OCI-LY7 (cell line): ENCODE data around the gene ARHGAP40. TPM values are rescaled to one million over a fixed set of nuclear protein-coding genes. Genes with fewer than 3 reads are reported as not detected.

Experiments
- BruUV-seq: library from RNA; stranded (reverse); fragments of 400-500 nt; replicated peaks from 2 replicates; lab custom pipeline; 2021; lab: Mats Ljungman, UMichigan
- CTCF ChIA-PET: fragments of 300-600 bp; sonication (Branson Sonifier 250); formaldehyde crosslinking; loops from one replicate; lab custom pipeline; 2022; ENCODE audit warnings: antibody characterized with exemption; ENCODE audit not compliant: unreplicated experiment; lab: Charles Lee
- POLR2A ChIA-PET: fragments of 300-600 bp; sonication (Branson Sonifier 250); formaldehyde crosslinking; loops from one replicate; lab custom pipeline; 2022; ENCODE audit warnings: antibody characterized with exemption; lab: Charles Lee
- DNase-seq: peaks from one replicate; pipeline ENCODE4 v3.0.0-alpha.2; 2015; ENCODE audit warnings: low spot score
- H2AFZ ChIP-seq: fragments of 200-600 bp; sonication (generic), shearing (Covaris generic); 2 replicates; pipeline ENCODE4 v1.6.1; 2014; ENCODE audit warnings: mild to moderate bottlenecking, antibody characterized with exemption, low read length, moderate library complexity
- H3K27ac ChIP-seq: fragments of 200-600 bp; sonication (generic); 2 replicates; pipeline ENCODE4 v1.5.1; 2014; ENCODE audit warnings: mixed run types, low read depth, mild to moderate bottlenecking, moderate library complexity, low read length, inconsistent platforms; ENCODE audit not compliant: poor library complexity, severe bottlenecking
- H3K36me3 ChIP-seq: fragments of 200-600 bp; sonication (generic); 2 replicates; pipeline ENCODE4 v1.6.1; 2014; ENCODE audit warnings: mild to moderate bottlenecking, antibody characterized with exemption, low read length, moderate library complexity, mixed read lengths; ENCODE audit not compliant: insufficient read depth
- H3K4me1 ChIP-seq: fragments of 200-600 bp; sonication (generic); 2 replicates; pipeline ENCODE4 v1.5.1; 2014; ENCODE audit warnings: mild to moderate bottlenecking, low read length; ENCODE audit not compliant: insufficient read depth, poor library complexity, severe bottlenecking
- H3K4me2 ChIP-seq: fragments of 200-600 bp; sonication (generic); 2 replicates; pipeline ENCODE4 v1.6.1; 2014; ENCODE audit warnings: mild to moderate bottlenecking, low read length
- H3K4me3 ChIP-seq: fragments of 200-600 bp; sonication (generic); 2 replicates; pipeline ENCODE4 v1.5.1; 2014; ENCODE audit warnings: mild to moderate bottlenecking, low read depth, low read length; ENCODE audit not compliant: poor library complexity, severe bottlenecking
- H3K79me2 ChIP-seq: fragments of 200-600 bp; sonication (generic); 2 replicates; pipeline ENCODE4 v1.6.1; 2016; ENCODE audit warnings: low read depth, mild to moderate bottlenecking, low read length, moderate library complexity, mixed read lengths; ENCODE audit not compliant: insufficient read depth
- H3K9me2 ChIP-seq: fragments of 200-600 bp; sonication (generic); 2 replicates; pipeline ENCODE4 v1.6.1; 2016; ENCODE audit warnings: mild to moderate bottlenecking, low read length, mixed read lengths; ENCODE audit not compliant: insufficient read depth
- H3K9me3 ChIP-seq: fragments of 200-600 bp; sonication (generic); 2 replicates; pipeline ENCODE4 v1.6.1; 2014; ENCODE audit warnings: mild to moderate bottlenecking, mixed run types, low read length, mixed read lengths
- H4K20me1 ChIP-seq: fragments of 200-600 bp; sonication (generic); 2 replicates; pipeline ENCODE4 v1.6.1; 2014; ENCODE audit warnings: mild to moderate bottlenecking, antibody characterized with exemption, low read length, moderate library complexity, mixed read lengths; ENCODE audit not compliant: insufficient read depth
- CTCF ChIP-seq: fragments of 200-600 bp; sonication (generic); conservative IDR thresholded peaks from 2 replicates; pipeline ENCODE4 v1.5.1; 2014; ENCODE audit warnings: mild to moderate bottlenecking, antibody characterized with exemption, low read length, moderate library complexity, mixed read lengths
- EZH2phosphoT487 ChIP-seq: fragments of 200-600 bp; sonication (generic); IDR thresholded peaks from 2 replicates; pipeline ENCODE4 v1.6.1; 2018; ENCODE audit warnings: low read depth, borderline replicate concordance, mild to moderate bottlenecking, mixed run types, antibody characterized with exemption, low read length, moderate library complexity, mixed read lengths
- intact Hi-C: fragments of 100-400 bp; cut with micrococcal nuclease; formaldehyde crosslinking; loops from one replicate; pipeline ENCODE4 v1.10.0; 2022; ENCODE audit not compliant: unreplicated experiment
- total RNA-seq, 2 experiments: library from RNA; depleted of rRNA in 1 of 2; stranded (reverse); fragments of >200 nt in 1 of 2; shearing (Covaris generic) in 1 of 2; gene quantifications; 2 replicates each; pipeline ENCODE4 v1.2.3, GENCODE V29; 2014 to 2022

Gene ARHGAP40
- total RNA-seq, 2 experiments from 2014 or later, result not detected

GRCh38 chr20:38672504-38672903 lies 70.9 kb downstream of the ARHGAP40 start:
- Histone ChIP-seq H2AFZ (no peak overlapping the region), H3K4me2 (no peak overlapping the region), H4K20me1 (no peaks in the 10 kb centered on the region), H3K4me1 (peaks cover 9% of the 10 kb centered on the region), H3K9me3 (no peaks in the 10 kb centered on the region), H3K9me2 (no peaks in the 10 kb centered on the region), H3K36me3 (no peaks in the 10 kb centered on the region), H3K27ac (no peak overlapping the region), H3K79me2 (no peaks in the 10 kb centered on the region), H3K4me3 (no peak overlapping the region)
- no TSS peak for BruUV-seq
- CTCF ChIA-PET, result interaction anchor here (1.1 kb wide), 1 partner anchor 211 kb away, joined by 3 read pairs; no protein-coding TSS in a partner anchor
- TF ChIP-seq CTCF, result no peak
- no peak for TF ChIP-seq EZH2phosphoT487
- POLR2A ChIA-PET, result interaction anchor here (0.7 kb wide), 1 partner anchor 34 kb away, joined by 4 read pairs; no protein-coding TSS in a partner anchor
- DNase-seq, result no peak
- intact Hi-C loops, result no loop called here

GRCh38 chr20:38673261-38673660 lies 71.7 kb downstream of the ARHGAP40 start:
- Histone ChIP-seq H3K27ac (no peak overlapping the region), H3K4me3 (peak overlapping the region; percentile 73), H3K9me3 (no peaks in the 10 kb centered on the region), H3K4me2 (peak overlapping the region; percentile 87), H3K79me2 (no peaks in the 10 kb centered on the region), H2AFZ (peak overlapping the region; percentile 87; the same call in 1 of the 2 replicates), H3K36me3 (no peaks in the 10 kb centered on the region), H3K9me2 (no peaks in the 10 kb centered on the region), H4K20me1 (no peaks in the 10 kb centered on the region), H3K4me1 (peaks cover 9% of the 10 kb centered on the region)
- intact Hi-C loops, result no loop called here
- DNase-seq, result no peak
- BruUV-seq, result no TSS peak
- CTCF ChIA-PET, result interaction anchor here (0.6 kb wide), 1 partner anchor 30 kb away, joined by 3 read pairs; no protein-coding TSS in a partner anchor
- TF ChIP-seq EZH2phosphoT487 (no peak), CTCF (no peak)
- POLR2A ChIA-PET, result interaction anchor here (0.6 to 0.7 kb wide), 2 partner anchors 35 to 42 kb away, joined by 4 read pairs; no protein-coding TSS in a partner anchor

GRCh38 chr20:38673725-38674091 lies 72.1 kb downstream of the ARHGAP40 start:
- Histone ChIP-seq H3K4me1 (peaks cover 9% of the 10 kb centered on the region), H3K4me2 (peak overlapping the region; percentile 87), H3K9me3 (no peaks in the 10 kb centered on the region), H3K9me2 (no peaks in the 10 kb centered on the region), H4K20me1 (no peaks in the 10 kb centered on the region), H3K4me3 (peak overlapping the region; percentile 73), H3K27ac (peak overlapping the region; percentile 8), H3K79me2 (no peaks in the 10 kb centered on the region), H3K36me3 (no peaks in the 10 kb centered on the region), H2AFZ (peak overlapping the region; percentile 87)
- intact Hi-C loops, result no loop called here
- POLR2A ChIA-PET, result interaction anchor here (0.6 kb wide), 1 partner anchor 306 kb away, joined by 4 read pairs; no protein-coding TSS in a partner anchor
- peak; percentile 40 for DNase-seq
- CTCF ChIA-PET, result interaction anchor here (0.6 kb wide), 1 partner anchor 30 kb away, joined by 3 read pairs; no protein-coding TSS in a partner anchor
- TF ChIP-seq EZH2phosphoT487 (no peak), CTCF (no peak)
- no TSS peak for BruUV-seq
